ENCODE results near the gene PRPF38B.
"Not testable (repeated sequence)": the region's sequence is repeated elsewhere in the genome, so short reads cannot be mapped to it uniquely, and the experiment has no call there.

PRPF38B gene

DNA sequence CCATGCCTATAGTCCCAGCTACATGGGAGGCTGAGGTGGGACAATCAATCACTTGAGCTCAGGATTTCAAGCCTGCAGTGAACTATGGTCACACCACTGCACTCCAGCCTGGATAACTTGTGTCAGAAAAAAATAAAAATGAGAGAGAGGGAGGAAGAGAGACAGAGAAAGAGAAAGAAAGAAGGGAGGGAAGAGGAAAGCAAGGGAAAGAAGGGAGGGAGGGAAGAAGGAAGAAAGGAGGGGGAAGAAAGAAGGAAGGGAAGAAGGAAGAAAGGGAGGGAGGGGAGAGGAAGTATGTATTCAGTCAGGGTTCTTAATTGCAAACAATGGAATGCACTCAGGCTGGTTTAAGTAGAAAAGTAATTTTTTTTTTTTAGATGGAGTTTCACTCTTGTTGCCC lies 23.3 kb upstream of the PRPF38B start:
- no peak for TF ChIP-seq CTCF (IDR thresholded peaks at IDR 0.05; ENCODE audit: low read depth, low read length)

DNA sequence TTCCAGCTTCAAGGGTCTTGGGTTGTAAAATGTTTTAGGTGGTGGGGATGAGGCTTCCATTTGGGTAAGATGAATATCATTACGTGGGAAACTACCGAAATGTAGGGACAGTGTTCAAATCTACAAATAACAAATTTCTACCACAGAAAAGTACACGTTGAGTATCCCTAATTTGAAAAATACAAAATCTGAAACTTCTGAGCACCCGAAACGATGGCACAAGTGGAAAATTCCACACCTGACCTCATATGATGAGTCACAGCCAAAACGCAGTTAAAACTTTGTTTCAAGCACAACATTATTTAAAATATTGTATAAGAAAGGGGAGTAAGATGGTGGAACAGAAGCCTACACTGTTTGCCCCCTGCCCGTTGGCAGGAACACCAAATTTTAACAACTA lies 22.4 kb upstream of the PRPF38B start:
- no peak for DNase-seq (ENCODE audit: extremely low read depth, low read depth)
- no peak for TF ChIP-seq CTCF (IDR thresholded peaks at IDR 0.05; ENCODE audit: low read depth, low read length)

More for the DNA sequence above, 23.3 kb upstream of the PRPF38B start:
- DNase-seq (ENCODE audit: extremely low read depth, low read depth): no peak

GRCh38 chr1:108670131-108670773 lies 21.9 kb upstream of the PRPF38B start:
- no peak for TF ChIP-seq CTCF (IDR thresholded peaks at IDR 0.05; ENCODE audit: low read depth, low read length)
- no peak for DNase-seq (ENCODE audit: extremely low read depth, low read depth)

GRCh38 chr1:108671143-108671542 lies 21.0 kb upstream of the PRPF38B start:
- DNase-seq (ENCODE audit: extremely low read depth, low read depth): no peak
- no peak for TF ChIP-seq CTCF (IDR thresholded peaks at IDR 0.05; ENCODE audit: low read depth, low read length)

- TF ChIP-seq CTCF (IDR thresholded peaks at IDR 0.05; ENCODE audit: low read depth, low read length): no peak
- no peak for DNase-seq (ENCODE audit: extremely low read depth, low read depth)
Measured at GRCh38 chr1:108678706-108679105, 13.4 kb upstream of the PRPF38B start.

GRCh38 chr1:108679586-108680213 lies 12.4 kb upstream of the PRPF38B start:
- no peak for DNase-seq (ENCODE audit: extremely low read depth, low read depth)
- TF ChIP-seq CTCF (IDR thresholded peaks at IDR 0.05; ENCODE audit: low read depth, low read length): no peak

DNA sequence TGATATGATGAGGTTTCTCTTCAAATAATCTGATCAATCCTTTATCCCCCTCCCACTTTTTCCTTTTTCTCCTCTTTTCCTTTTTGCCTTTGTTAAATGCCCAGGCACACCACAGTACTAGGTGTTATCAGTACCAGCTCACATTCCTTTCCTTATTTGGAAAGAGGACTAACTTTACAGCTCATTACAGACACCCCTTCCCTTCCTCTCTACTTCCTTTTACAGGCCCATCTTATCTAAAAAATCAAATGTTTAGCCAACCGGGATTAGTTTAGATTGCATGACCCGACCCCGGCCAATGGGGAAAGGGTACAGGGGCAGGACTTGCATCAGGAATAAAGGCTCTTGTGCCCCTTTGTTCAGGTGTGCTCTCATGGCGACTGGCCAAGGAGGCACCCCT lies 10.4 kb upstream of the PRPF38B start:
- DNase-seq (ENCODE audit: extremely low read depth, low read depth): not testable (repeated sequence)

DNA sequence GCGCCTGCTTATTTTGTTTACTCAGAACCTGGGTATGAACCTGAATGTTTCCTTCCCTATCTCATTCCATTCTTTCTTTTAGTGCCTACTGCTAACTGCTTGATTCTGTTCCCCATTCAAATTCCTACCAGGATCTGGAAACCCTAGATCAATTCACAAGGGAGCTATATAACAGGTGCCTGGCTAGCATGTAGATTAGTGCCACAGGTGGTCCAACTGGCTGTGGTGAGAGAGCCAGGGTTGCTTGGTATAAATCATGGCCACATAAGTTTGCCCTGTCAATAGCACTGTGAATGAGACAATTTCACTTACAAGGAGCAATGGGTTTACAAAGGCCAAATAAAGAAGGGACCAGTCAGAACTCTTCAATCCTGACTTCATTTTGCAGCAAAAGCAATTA lies 6.6 kb upstream of the PRPF38B start:
- TF ChIP-seq CTCF (IDR thresholded peaks at IDR 0.05; ENCODE audit: low read depth, low read length): no peak
- DNase-seq (ENCODE audit: extremely low read depth, low read depth): no peak

All from AG09319 (cell line).